Skeletal muscle satellite cell (primary cell): ENCODE results near the gene OR51V1.

Source experiments
- H3K27me3 ChIP-seq: 2 replicates; pipeline ENCODE4 v1.7.0; 2013; ENCODE audit warnings: low read length; ENCODE audit not compliant: control insufficient read depth, insufficient read depth
- H3K36me3 ChIP-seq: 2 replicates; pipeline ENCODE4 v1.7.0; 2013; ENCODE audit warnings: mild to moderate bottlenecking, control low read depth, low read length; ENCODE audit not compliant: insufficient read depth
- H3K4me1 ChIP-seq: 2 replicates; pipeline ENCODE4 v1.7.0; 2013; ENCODE audit warnings: low read length; ENCODE audit not compliant: control insufficient read depth, insufficient read depth
- H3K4me2 ChIP-seq: 2 replicates; pipeline ENCODE4 v1.7.0; 2013; ENCODE audit warnings: mild to moderate bottlenecking, low read length
- H3K4me3 ChIP-seq: 2 replicates; pipeline ENCODE4 v1.7.0; 2013; ENCODE audit warnings: low read length
- H3K9ac ChIP-seq: 2 replicates; pipeline ENCODE4 v1.7.0; 2013; ENCODE audit warnings: mild to moderate bottlenecking, low read depth, low read length, moderate library complexity
- H3K9me3 ChIP-seq: replicated peaks from 2 replicates; pipeline ENCODE4 v1.7.0; 2013; ENCODE audit warnings: mild to moderate bottlenecking, control low read depth, low read length

OR51V1 gene

GRCh38 chr11:5240458-5240857, 40.0 kb upstream of the OR51V1 start:
- no peaks in the 10 kb centered on the region for H3K9me3 ChIP-seq
- H3K27me3 ChIP-seq, result peaks cover 5% of the 10 kb centered on the region
- H3K4me1 ChIP-seq, result no peaks in the 10 kb centered on the region

DNA sequence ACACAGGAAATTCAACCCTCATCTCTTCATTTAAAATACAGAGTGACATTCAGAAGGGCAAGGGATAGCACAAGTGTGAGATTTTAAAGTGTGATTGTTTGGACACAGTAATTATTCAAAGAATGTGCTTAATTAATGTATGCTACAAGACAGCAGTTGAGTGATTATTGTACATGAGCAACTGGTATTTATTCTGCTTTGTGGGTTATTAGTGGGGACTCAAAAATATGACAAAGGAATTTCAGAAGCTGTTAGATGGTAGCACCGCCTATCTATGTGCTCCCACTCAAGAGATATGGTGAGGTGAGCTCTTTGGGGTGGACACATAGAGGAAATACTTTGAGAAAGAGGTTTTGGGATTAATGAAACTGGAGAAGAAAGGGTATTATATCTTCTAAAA, 39.6 kb upstream of the OR51V1 start:
- no peak overlapping the region for H3K4me3 ChIP-seq
- no peak overlapping the region for H3K4me2 ChIP-seq
- no peak overlapping the region for H3K9ac ChIP-seq
- H3K4me1 ChIP-seq, result no peaks in the 10 kb centered on the region
- H3K36me3 ChIP-seq, result no peaks in the 10 kb centered on the region
- no peaks in the 10 kb centered on the region for H3K9me3 ChIP-seq
- peaks cover 2% of the 10 kb centered on the region for H3K27me3 ChIP-seq

More at GRCh38 chr11:5240458-5240857, 40.0 kb upstream of the OR51V1 start:
- Histone ChIP-seq H3K9ac (no peak overlapping the region), H3K4me3 (no peak overlapping the region), H3K36me3 (no peaks in the 10 kb centered on the region), H3K4me2 (no peak overlapping the region)

DNA sequence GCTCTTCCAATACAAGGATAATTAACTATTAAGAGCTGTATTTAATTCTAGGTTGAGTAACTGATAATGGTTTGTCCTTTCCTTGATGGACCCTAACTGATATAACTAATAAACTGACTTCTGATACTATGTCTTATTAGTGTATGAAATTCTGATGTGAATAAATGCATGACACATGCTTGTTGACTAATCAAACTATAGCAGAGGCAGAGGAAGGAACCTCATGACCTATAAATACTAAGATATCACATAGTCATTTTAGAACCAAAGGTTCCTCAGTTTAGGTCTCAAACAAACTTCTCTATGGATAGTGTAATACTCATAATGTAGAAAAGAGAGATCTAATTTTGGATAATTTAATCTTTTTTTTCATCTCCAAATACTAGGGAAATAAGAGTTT, 38.6 kb upstream of the OR51V1 start:
- no peaks in the 10 kb centered on the region for H3K9me3 ChIP-seq
- H3K4me1 ChIP-seq, result no peaks in the 10 kb centered on the region
- no peak overlapping the region for H3K9ac ChIP-seq
- no peaks in the 10 kb centered on the region for H3K36me3 ChIP-seq
- no peak overlapping the region for H3K4me3 ChIP-seq
- no peak overlapping the region for H3K4me2 ChIP-seq
- peaks cover 9% of the 10 kb centered on the region for H3K27me3 ChIP-seq

- no peak overlapping the region for H3K4me3 ChIP-seq
- H3K36me3 ChIP-seq, result no peaks in the 10 kb centered on the region
- H3K9ac ChIP-seq, result no peak overlapping the region
- no peaks in the 10 kb centered on the region for H3K4me1 ChIP-seq
- peaks cover 10% of the 10 kb centered on the region for H3K27me3 ChIP-seq
- no peak overlapping the region for H3K4me2 ChIP-seq
- H3K9me3 ChIP-seq, result no peaks in the 10 kb centered on the region
These were observed 38.0 kb upstream of the OR51V1 start for GRCh38 chr11:5238486-5238885.

GRCh38 chr11:5237420-5237819, 36.9 kb upstream of the OR51V1 start:
- H3K27me3 ChIP-seq, result peaks cover 10% of the 10 kb centered on the region
- H3K4me3 ChIP-seq, result no peak overlapping the region
- H3K9me3 ChIP-seq, result no peaks in the 10 kb centered on the region
- no peaks in the 10 kb centered on the region for H3K36me3 ChIP-seq
- no peaks in the 10 kb centered on the region for H3K4me1 ChIP-seq
- H3K4me2 ChIP-seq, result no peak overlapping the region
- H3K9ac ChIP-seq, result no peak overlapping the region

- H3K36me3 ChIP-seq, result no peaks in the 10 kb centered on the region
- H3K27me3 ChIP-seq, result peaks cover 8% of the 10 kb centered on the region
- no peaks in the 10 kb centered on the region for H3K4me1 ChIP-seq
- no peak overlapping the region for H3K4me2 ChIP-seq
- H3K9me3 ChIP-seq, result no peaks in the 10 kb centered on the region
- no peak overlapping the region for H3K4me3 ChIP-seq
- no peak overlapping the region for H3K9ac ChIP-seq
These were observed 35.0 kb upstream of the OR51V1 start for GRCh38 chr11:5235364-5236095.

- H3K4me2 ChIP-seq, result no peak within 1 kb of the TSS
- no peaks in the 10 kb centered on the region for H3K36me3 ChIP-seq
- peaks cover 8% of the 10 kb centered on the region for H3K27me3 ChIP-seq
- H3K9me3 ChIP-seq, result no peaks in the 10 kb centered on the region
- no peaks in the 10 kb centered on the region for H3K4me1 ChIP-seq
- H3K9ac ChIP-seq, result no peak within 1 kb of the TSS
- no peak within 1 kb of the TSS for H3K4me3 ChIP-seq
These were observed 33.9 kb upstream of the OR51V1 start, which contains the start of gene HBD for GRCh38 chr11:5234381-5234834. Gene HBD (minus strand): TSS chr11:5234483. CDS start chr11:5234433, 50 bp downstream.

- no peaks in the 10 kb centered on the region for H3K9me3 ChIP-seq
- H3K9ac ChIP-seq, result no peak overlapping the region
- no peaks in the 10 kb centered on the region for H3K36me3 ChIP-seq
- H3K4me1 ChIP-seq, result no peaks in the 10 kb centered on the region
- H3K4me3 ChIP-seq, result no peak overlapping the region
- peaks cover 8% of the 10 kb centered on the region for H3K27me3 ChIP-seq
- H3K4me2 ChIP-seq, result no peak overlapping the region
These were observed 32.8 kb upstream of the OR51V1 start for GRCh38 chr11:5233307-5233706.

GRCh38 chr11:5232821-5233220, 32.3 kb upstream of the OR51V1 start:
- H3K9me3 ChIP-seq, result no peaks in the 10 kb centered on the region
- no peak overlapping the region for H3K9ac ChIP-seq
- H3K4me2 ChIP-seq, result no peak overlapping the region

GRCh38 chr11:5232176-5232575, 31.7 kb upstream of the OR51V1 start:
- H3K9ac ChIP-seq, result no peak overlapping the region
- no peaks in the 10 kb centered on the region for H3K36me3 ChIP-seq
- H3K4me3 ChIP-seq, result no peak overlapping the region
- H3K4me2 ChIP-seq, result no peak overlapping the region
- no peaks in the 10 kb centered on the region for H3K4me1 ChIP-seq
- peaks cover 10% of the 10 kb centered on the region for H3K27me3 ChIP-seq
- H3K9me3 ChIP-seq, result no peaks in the 10 kb centered on the region

More at GRCh38 chr11:5232821-5233220, 32.3 kb upstream of the OR51V1 start:
- no peaks in the 10 kb centered on the region for H3K36me3 ChIP-seq
- no peak overlapping the region for H3K4me3 ChIP-seq
- peaks cover 10% of the 10 kb centered on the region for H3K27me3 ChIP-seq
- no peaks in the 10 kb centered on the region for H3K4me1 ChIP-seq

- Histone ChIP-seq H3K9ac (no peak overlapping the region), H3K36me3 (no peaks in the 10 kb centered on the region), H3K9me3 (no peaks in the 10 kb centered on the region), H3K4me2 (no peak overlapping the region), H3K4me1 (no peaks in the 10 kb centered on the region), H3K4me3 (no peak overlapping the region), H3K27me3 (peaks cover 10% of the 10 kb centered on the region)
These were observed 30.6 kb upstream of the OR51V1 start for GRCh38 chr11:5231111-5231510.

DNA sequence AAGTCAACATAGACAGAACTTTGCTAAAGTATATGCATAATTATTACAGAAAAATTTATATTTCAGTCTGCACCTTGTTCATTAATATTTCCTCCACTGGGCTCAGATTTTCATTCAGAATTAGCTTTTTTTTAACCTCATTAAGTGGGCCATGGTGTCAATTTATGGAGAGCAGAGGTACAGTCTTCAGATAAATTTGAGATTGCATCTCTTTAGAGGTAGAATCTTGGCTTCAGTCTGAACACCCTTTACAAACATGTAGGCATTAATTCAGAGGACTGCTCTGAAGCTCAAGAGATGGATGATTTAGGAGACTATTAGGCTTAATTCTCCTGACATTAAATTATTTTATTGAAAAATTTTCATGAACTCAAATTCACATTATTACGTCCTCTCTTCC, 29.8 kb upstream of the OR51V1 start:
- H3K27me3 ChIP-seq, result peaks cover 10% of the 10 kb centered on the region
- no peak overlapping the region for H3K9ac ChIP-seq
- no peaks in the 10 kb centered on the region for H3K4me1 ChIP-seq
- H3K4me2 ChIP-seq, result no peak overlapping the region
- H3K36me3 ChIP-seq, result no peaks in the 10 kb centered on the region
- H3K4me3 ChIP-seq, result no peak overlapping the region
- H3K9me3 ChIP-seq, result no peaks in the 10 kb centered on the region
